GM12874 (cell line): ENCODE measurements around the gene DPYD.

Experiments used
- TF ChIP-seq, protein P1 (sequence below): IDR thresholded peaks from 2 replicates; pipeline ENCODE4 v1.5.1; 2011; ENCODE audit warnings: low read depth, mild to moderate bottlenecking, control low read depth, low read length, moderate library complexity; ENCODE audit not compliant: insufficient read depth

The DPYD gene

DNA sequence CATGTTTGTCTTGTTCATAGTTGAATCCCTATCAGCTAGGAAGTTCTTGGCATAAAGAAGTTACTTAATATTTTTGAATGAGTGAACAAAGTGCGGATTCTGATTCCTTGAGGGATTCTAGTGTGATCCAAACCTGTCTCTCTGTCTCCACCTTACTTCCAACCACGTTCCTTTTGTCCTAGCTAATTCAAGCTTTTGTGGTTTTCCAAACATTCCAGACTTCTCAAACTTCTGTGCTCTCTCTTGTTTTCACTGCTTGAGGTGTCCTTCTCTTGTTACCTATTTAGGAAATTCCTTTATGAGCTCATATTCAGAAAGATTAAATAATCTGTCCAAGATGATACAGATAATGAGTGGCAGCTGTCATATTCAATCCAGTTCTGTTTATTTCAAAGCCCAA, 846.1 kb downstream of the DPYD start:
- TF ChIP-seq, protein P1, sequence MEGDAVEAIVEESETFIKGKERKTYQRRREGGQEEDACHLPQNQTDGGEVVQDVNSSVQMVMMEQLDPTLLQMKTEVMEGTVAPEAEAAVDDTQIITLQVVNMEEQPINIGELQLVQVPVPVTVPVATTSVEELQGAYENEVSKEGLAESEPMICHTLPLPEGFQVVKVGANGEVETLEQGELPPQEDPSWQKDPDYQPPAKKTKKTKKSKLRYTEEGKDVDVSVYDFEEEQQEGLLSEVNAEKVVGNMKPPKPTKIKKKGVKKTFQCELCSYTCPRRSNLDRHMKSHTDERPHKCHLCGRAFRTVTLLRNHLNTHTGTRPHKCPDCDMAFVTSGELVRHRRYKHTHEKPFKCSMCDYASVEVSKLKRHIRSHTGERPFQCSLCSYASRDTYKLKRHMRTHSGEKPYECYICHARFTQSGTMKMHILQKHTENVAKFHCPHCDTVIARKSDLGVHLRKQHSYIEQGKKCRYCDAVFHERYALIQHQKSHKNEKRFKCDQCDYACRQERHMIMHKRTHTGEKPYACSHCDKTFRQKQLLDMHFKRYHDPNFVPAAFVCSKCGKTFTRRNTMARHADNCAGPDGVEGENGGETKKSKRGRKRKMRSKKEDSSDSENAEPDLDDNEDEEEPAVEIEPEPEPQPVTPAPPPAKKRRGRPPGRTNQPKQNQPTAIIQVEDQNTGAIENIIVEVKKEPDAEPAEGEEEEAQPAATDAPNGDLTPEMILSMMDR: no peak

DNA sequence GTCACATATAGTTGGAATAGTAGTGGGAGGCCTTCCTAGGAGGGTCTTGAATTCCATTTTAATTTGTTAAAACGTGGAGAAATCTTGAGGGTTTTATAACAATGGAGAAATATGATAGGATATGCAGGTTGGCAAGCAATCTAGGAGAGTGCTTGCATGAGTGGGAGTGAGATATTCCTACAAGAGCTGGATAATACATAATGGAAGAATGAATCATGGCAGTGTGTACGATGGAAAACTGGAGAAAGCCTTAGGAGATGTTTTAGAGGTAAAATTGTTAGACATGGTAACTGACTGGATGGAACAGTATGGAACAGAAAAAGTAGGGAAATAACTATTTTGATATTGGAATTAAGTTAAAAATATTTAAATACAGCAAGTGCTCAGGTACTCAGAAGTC, 846.9 kb downstream of the DPYD start:
- TF ChIP-seq, protein P1: no peak

DNA sequence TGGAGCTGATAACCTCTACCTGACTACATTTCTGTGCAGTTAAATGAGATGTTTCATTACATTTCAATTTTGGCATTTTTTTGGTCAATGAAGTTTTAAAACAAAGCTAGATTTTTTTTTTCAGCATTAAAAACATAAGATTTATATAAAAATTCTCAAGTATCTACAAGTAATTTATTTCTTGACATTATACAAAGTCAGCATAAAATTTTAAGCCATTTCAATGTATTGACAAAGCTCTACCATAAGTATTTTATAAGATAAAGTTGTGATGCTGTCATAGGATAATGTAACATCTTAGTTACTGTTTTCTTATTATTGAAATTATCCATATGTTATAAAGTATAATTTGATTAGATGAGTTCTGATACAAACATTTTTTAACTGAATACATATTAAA, 847.7 kb downstream of the DPYD start:
- TF ChIP-seq, protein P1: no peak

DNA sequence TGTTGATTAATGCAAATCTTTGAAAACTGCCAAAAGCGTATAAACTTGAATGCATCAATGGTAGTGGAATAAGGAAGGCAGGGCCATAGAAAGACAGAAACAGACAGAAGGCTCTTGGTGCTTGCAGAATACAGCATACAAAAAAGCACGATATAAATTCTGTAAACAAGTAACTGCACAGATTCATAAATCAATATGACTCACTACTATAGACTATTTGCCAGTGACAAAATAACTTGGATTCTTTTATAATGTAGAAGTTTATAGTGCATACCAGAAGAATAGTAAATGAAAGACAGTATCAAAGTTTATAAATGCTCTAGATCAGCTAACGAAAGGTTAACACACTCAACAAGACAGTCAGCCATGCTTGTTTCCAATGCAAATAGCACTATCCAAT, 849.7 kb downstream of the DPYD start:
- TF ChIP-seq, protein P1: no peak

DNA sequence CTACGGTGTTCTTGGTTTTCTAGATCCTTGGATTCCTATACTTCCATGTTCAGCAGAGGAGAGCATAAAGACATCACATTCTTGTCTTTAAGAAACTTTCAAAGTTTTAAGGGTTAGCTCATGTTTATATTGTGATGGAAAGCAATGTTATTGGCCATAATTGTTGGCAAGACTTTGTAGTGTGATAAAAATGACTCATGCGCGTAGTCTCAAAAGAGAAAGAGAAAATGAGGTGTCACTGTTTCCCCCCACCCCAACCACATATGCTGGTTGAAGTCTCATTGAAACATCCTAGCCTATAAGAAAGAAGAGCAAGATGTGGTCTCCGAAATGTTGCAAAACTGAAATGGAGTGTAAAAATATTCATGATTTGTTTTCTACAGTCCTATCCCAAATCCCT, 850.5 kb downstream of the DPYD start:
- TF ChIP-seq, protein P1: no peak

DNA sequence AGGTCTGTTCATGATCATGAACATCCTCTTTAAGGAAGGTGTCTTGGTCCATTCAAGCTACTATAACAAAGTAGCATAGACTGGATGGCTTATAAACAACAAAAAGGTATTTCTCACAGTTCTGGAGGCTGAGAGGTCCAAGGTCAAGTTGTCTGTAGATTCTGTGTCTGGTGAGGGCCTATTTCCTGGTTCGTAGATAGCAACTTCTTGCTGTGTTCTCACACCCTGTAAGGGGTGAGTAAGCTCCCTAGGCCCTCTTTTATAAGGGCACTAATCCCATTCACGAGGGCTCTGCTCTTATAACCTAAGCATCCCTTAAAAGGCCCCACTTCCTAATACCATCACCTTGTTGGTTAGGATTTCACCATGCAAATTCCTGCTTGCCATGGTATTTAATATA, 851.5 kb downstream of the DPYD start:
- TF ChIP-seq, protein P1: no peak

DNA sequence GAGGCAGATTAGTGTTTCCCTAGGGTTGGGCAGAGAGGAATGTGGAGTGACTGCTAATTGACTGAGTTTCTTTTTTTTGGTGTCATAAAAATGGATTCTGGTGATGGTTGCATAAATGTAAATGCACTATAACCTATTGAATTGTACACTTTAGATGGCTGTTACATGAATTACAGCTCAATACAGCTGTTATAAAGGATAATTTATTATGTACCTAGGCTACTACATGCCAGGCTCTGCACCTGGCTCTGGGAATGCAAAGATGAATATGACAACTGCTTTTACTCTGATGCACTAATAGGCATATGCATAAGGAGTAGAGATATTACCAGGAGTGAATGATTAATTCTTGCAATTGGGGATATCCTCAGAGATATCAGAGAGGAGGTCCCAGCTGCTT, 854.0 kb downstream of the DPYD start:
- TF ChIP-seq, protein P1: no peak

DNA sequence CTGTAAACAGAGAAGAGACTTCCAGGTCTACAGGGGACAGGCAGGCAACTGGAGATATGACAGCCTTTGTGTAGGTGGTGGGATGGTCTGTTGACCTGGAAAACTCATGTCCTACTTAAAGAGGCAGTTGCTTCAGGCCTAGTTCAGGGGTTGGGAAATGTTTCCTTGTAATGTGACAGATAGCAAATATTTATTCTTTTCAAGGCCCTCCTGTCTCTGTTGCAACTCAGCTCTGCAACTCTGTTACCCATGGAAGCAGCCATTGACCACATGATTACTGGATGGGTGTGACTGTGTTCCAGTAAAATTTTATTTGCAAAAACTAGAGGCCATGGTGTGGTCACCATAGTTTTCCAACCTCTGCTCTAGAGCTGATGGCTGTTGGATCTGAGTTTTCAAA, 857.3 kb downstream of the DPYD start:
- TF ChIP-seq, protein P1: no peak
